Vagina (tissue), 2 donors: ENCODE data around the gene HOXA10. TPM values are rescaled to one million over a fixed set of nuclear protein-coding genes. Genes with fewer than 3 reads are reported as not detected.

ENCODE experiments used
- DNase-seq, 2 donors: peaks; one replicate each; pipeline ENCODE4 v3.0.0-alpha.2; 2017; ENCODE audit errors: extremely low spot score in 2 of 2
- H3K27ac ChIP-seq: fragments of 200-600 bp; sonication (generic); one replicate; pipeline ENCODE4 v1.5.1; 2019
- H3K27me3 ChIP-seq: fragments of 200-600 bp; sonication (generic); one replicate; pipeline ENCODE4 v1.5.1; 2019
- H3K36me3 ChIP-seq, 2 donors: fragments of 200-600 bp; sonication (generic); one replicate each; pipeline ENCODE4 v1.5.1; 2017 to 2019
- H3K4me1 ChIP-seq: fragments of 200-600 bp; sonication (generic); one replicate; pipeline ENCODE4 v1.5.1; 2019
- H3K4me3 ChIP-seq, 2 donors: fragments of 200-600 bp; sonication (generic); 1 replicate in 1 of 2; 2 replicates in 1 of 2; pipeline ENCODE4 v1.5.1; 2016 to 2019
- H3K9me3 ChIP-seq: fragments of 200-600 bp; sonication (generic); one replicate; pipeline ENCODE4 v1.5.1; 2019
- POLR2A ChIP-seq, 2 donors: fragments of 450-650 bp; IDR thresholded peaks; one replicate each; pipeline ENCODE4 v1.6.1; 2017; ENCODE audit warnings: antibody characterized with exemption in 2 of 2, mild to moderate bottlenecking in 2 of 2, moderate library complexity in 2 of 2
- POLR2AphosphoS5 ChIP-seq, 2 donors: sonication (generic); formaldehyde crosslinking; IDR thresholded peaks; one replicate each; pipeline ENCODE4 v1.9.0; 2017; ENCODE audit warnings: antibody characterized with exemption in 2 of 2, mild to moderate bottlenecking in 2 of 2, low read depth in 1 of 2; ENCODE audit not compliant: insufficient read depth in 1 of 2
- intact Hi-C: fragments of 100-400 bp; cut with DNase I; formaldehyde crosslinking; loops from one replicate; pipeline ENCODE4 v1.15.1; 2023
- total RNA-seq: library from RNA; depleted of rRNA; stranded (reverse); fragments of >200 nt; gene quantifications from one replicate; pipeline ENCODE4 v1.2.3, GENCODE V29; 2016
- TF ChIP-seq, protein P1 (sequence below), 3 experiments: fragments of 450-650 bp in 2 of 3; fragments of 200-600 bp in 1 of 3; sonication (generic) in 1 of 3; IDR thresholded peaks; one replicate each; pipeline ENCODE4 v1.5.1; 2017 to 2019; ENCODE audit warnings: antibody characterized with exemption in 3 of 3, mild to moderate bottlenecking in 2 of 3, moderate library complexity in 2 of 3

HOXA10 gene
- total RNA-seq, 1 donor from 2014 or later: 19.2 TPM

DNA sequence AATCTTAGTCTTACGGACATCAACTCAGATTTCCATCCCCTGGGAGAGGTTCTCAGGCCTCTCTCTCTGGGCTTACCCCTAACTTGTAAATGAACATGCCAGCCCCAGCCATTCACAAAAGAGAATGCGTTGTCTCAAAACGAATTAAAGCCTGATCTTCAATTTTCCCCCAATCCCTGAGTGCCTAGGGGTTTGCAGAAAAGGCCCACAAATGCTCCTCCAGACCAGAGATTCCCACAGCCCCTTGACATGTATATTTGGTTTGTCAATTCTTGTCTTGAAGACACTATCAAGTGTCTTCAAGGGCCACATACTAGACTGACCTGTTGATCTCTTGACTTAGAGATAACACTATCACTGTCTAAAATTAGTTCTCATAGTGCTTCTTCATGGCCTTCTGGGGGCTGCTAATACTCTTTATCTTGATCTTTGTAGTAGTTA is 37.7 kb upstream of the HOXA10 start:
- TF ChIP-seq, protein P1, sequence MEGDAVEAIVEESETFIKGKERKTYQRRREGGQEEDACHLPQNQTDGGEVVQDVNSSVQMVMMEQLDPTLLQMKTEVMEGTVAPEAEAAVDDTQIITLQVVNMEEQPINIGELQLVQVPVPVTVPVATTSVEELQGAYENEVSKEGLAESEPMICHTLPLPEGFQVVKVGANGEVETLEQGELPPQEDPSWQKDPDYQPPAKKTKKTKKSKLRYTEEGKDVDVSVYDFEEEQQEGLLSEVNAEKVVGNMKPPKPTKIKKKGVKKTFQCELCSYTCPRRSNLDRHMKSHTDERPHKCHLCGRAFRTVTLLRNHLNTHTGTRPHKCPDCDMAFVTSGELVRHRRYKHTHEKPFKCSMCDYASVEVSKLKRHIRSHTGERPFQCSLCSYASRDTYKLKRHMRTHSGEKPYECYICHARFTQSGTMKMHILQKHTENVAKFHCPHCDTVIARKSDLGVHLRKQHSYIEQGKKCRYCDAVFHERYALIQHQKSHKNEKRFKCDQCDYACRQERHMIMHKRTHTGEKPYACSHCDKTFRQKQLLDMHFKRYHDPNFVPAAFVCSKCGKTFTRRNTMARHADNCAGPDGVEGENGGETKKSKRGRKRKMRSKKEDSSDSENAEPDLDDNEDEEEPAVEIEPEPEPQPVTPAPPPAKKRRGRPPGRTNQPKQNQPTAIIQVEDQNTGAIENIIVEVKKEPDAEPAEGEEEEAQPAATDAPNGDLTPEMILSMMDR (IDR thresholded peaks at IDR 0.05): no peak
- no peak for TF ChIP-seq POLR2A (IDR thresholded peaks at IDR 0.05)
- Histone ChIP-seq H3K27ac (peak overlapping the region; percentile 76), H3K27me3 (no peaks in the 10 kb centered on the region), H3K36me3 (no peaks in the 10 kb centered on the region), H3K4me3 (no peak overlapping the region), H3K4me1 (peaks cover 54% of the 10 kb centered on the region), H3K9me3 (no peaks in the 10 kb centered on the region)
- intact Hi-C loops: no loop called here
- DNase-seq: peak in 1 of 2 donors; percentile 27

DNA sequence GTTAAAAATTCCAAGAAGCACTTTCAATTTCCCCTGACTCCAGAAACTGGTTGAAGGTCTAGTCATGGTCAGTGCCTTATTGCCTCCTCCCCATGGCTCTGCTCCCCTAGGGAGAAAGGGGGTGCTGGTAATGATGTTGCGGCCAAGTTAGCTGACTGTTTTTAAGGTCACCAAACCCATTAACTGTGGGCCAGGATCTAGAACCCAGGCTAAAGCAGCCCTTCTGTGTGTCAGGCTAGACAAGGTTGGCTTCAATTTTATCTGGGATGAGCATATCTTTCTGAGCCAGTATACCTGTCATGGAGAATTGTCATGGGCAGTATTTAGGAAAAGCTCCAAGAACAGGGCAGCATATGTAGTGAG is 36.9 kb upstream of the HOXA10 start:
- peak in 1 of 2 donors; percentile 12 for DNase-seq
- H3K9me3 ChIP-seq: no peaks in the 10 kb centered on the region
- TF ChIP-seq POLR2A (IDR thresholded peaks at IDR 0.05) (no peak), POLR2AphosphoS5 (IDR thresholded peaks at IDR 0.05; ENCODE audit: insufficient read depth in 1 of 2, low read depth in 1 of 2) (no peak)
- TF ChIP-seq, protein P1 (IDR thresholded peaks at IDR 0.05): no peak
- no peaks in the 10 kb centered on the region for H3K36me3 ChIP-seq
- H3K27ac ChIP-seq: no peak overlapping the region
- H3K4me3 ChIP-seq: peak overlapping the region; percentile 30 to 39
- intact Hi-C loops: no loop called here
- H3K4me1 ChIP-seq: peaks cover 57% of the 10 kb centered on the region
- no peaks in the 10 kb centered on the region for H3K27me3 ChIP-seq

- no peaks in the 10 kb centered on the region for H3K27me3 ChIP-seq
- peak; percentile 64 to 67 for DNase-seq
- no peaks in the 10 kb centered on the region for H3K36me3 ChIP-seq
- peak overlapping the region; percentile 30 to 39 for H3K4me3 ChIP-seq
- H3K9me3 ChIP-seq: no peaks in the 10 kb centered on the region
- peaks cover 57% of the 10 kb centered on the region for H3K4me1 ChIP-seq
- intact Hi-C loops: no loop called here
- H3K27ac ChIP-seq: peak overlapping the region; percentile 93
- no peak for TF ChIP-seq POLR2A (IDR thresholded peaks at IDR 0.05)
- peak in 1 of 2 donors; percentile 67 for TF ChIP-seq POLR2AphosphoS5 (IDR thresholded peaks at IDR 0.05; ENCODE audit: insufficient read depth in 1 of 2, low read depth in 1 of 2)
- TF ChIP-seq, protein P1 (IDR thresholded peaks at IDR 0.05): peak; percentile 36 to 89 (median 81)
Measured at GRCh38 chr7:27210441-27211083, 36.4 kb upstream of the HOXA10 start.

DNA sequence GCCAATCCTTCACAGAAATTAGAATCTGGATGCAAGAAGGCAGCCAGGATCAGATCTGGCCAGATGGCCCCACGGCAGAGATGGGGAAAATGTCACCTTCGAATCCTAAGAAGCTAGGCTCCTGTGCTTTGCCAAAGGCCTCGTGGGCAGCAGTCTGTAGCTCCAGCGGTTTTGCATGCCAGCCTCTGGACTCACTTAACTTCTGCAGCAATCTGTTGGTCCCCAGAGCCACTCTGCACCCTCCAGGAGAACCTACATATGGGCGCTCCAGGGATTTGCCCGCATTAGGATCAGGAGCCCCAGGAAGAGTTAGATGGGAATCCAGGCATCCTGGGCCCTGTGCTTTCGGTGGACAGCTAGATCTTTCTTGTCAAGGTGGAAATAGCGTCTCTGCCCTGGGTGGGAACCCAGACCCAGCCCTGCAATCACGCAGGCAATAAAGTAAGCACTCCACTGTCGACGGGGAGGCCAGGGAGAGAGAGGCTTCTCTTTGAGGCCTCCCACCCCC is 35.9 kb upstream of the HOXA10 start:
- peak overlapping the region in 1 of 2 donors; percentile 39 for H3K4me3 ChIP-seq
- TF ChIP-seq POLR2AphosphoS5 (IDR thresholded peaks at IDR 0.05; ENCODE audit: insufficient read depth in 1 of 2, low read depth in 1 of 2): no peak
- TF ChIP-seq, protein P1 (IDR thresholded peaks at IDR 0.05): no peak
- TF ChIP-seq POLR2A (IDR thresholded peaks at IDR 0.05): no peak

DNA sequence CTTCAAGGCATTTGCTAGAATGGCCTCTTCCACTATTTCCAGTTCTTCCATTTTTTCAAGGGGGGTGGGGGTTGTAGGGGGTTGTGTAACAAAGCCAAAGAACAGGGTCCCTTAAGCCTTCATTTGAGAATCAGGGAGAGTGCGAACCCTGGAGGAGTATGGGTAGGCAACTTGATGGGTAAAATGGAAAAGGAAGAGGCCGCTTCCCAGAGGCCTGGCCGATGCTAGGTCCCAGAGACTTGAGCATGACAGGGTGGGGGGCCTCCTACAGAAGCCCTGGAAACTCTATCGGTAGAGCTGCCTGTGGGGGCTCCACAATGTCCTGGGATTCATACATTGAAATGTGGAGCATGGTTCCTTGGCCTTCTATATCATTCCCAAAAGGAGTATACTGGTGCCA is 34.9 kb upstream of the HOXA10 start:
- no peaks in the 10 kb centered on the region for H3K36me3 ChIP-seq
- H3K27me3 ChIP-seq: no peaks in the 10 kb centered on the region
- no peak for TF ChIP-seq POLR2A (IDR thresholded peaks at IDR 0.05)
- TF ChIP-seq, protein P1 (IDR thresholded peaks at IDR 0.05): no peak
- TF ChIP-seq POLR2AphosphoS5 (IDR thresholded peaks at IDR 0.05; ENCODE audit: insufficient read depth in 1 of 2, low read depth in 1 of 2): no peak
- DNase-seq: peak; percentile 22 to 82
- no peak overlapping the region for H3K4me3 ChIP-seq
- peaks cover 69% of the 10 kb centered on the region for H3K4me1 ChIP-seq
- no peaks in the 10 kb centered on the region for H3K9me3 ChIP-seq
- H3K27ac ChIP-seq: peak overlapping the region; percentile 93
- intact Hi-C loops: loop anchor here (10.0 kb wide), 1 partner anchor 716 kb away; no protein-coding TSS in a partner anchor

More for the DNA sequence above, 35.9 kb upstream of the HOXA10 start:
- DNase-seq: peak; percentile 82 to 87
- intact Hi-C loops: loop anchor here (10.0 kb wide), 1 partner anchor 715 kb away; no protein-coding TSS in a partner anchor
- peaks cover 61% of the 10 kb centered on the region for H3K4me1 ChIP-seq
- peak overlapping the region; percentile 93 for H3K27ac ChIP-seq
- no peaks in the 10 kb centered on the region for H3K36me3 ChIP-seq
- no peaks in the 10 kb centered on the region for H3K27me3 ChIP-seq
- H3K9me3 ChIP-seq: no peaks in the 10 kb centered on the region
